SU-DHL-6 (cell line): ENCODE measurements around the gene TSPAN10.

Source experiments
- EZH2phosphoT487 ChIP-seq: fragments of 200-600 bp; sonication (generic), shearing (Covaris generic); conservative IDR thresholded peaks from 2 replicates; pipeline ENCODE4 v1.6.1; 2018; ENCODE audit warnings: mild to moderate bottlenecking, antibody characterized with exemption, low read length, moderate library complexity, mixed read lengths
- TF ChIP-seq, protein P1 (sequence below): fragments of 200-600 bp; sonication (generic); IDR thresholded peaks from one replicate; pipeline ENCODE4 v1.5.1; 2017; ENCODE audit warnings: antibody characterized with exemption, mild to moderate bottlenecking, low read length, moderate library complexity; ENCODE audit not compliant: insufficient read depth, poor library complexity, severe bottlenecking

DNA sequence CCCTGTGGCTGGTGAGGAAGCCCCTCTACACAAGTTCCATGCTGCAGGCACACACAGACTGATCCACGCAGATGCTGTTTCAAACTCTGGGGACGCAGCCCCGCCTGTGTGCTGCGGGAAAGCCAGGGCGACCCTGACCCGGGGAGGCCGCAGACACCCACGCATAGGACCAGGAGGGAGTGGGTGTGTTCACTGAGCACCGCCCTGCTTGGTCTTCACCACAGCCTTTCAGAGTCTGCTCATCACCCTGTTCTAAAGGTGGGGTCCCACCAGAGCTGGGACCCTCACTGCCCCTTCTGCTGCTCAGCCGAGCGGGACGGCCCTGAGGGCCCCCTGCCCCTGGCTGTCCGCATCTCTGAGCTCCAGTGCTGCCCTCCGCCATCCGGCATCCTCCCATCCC lies 7.5 kb downstream of the TSPAN10 start:
- TF ChIP-seq, protein P1, sequence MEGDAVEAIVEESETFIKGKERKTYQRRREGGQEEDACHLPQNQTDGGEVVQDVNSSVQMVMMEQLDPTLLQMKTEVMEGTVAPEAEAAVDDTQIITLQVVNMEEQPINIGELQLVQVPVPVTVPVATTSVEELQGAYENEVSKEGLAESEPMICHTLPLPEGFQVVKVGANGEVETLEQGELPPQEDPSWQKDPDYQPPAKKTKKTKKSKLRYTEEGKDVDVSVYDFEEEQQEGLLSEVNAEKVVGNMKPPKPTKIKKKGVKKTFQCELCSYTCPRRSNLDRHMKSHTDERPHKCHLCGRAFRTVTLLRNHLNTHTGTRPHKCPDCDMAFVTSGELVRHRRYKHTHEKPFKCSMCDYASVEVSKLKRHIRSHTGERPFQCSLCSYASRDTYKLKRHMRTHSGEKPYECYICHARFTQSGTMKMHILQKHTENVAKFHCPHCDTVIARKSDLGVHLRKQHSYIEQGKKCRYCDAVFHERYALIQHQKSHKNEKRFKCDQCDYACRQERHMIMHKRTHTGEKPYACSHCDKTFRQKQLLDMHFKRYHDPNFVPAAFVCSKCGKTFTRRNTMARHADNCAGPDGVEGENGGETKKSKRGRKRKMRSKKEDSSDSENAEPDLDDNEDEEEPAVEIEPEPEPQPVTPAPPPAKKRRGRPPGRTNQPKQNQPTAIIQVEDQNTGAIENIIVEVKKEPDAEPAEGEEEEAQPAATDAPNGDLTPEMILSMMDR: no peak
- TF ChIP-seq EZH2phosphoT487: no peak
